GM18520 (cell line): ENCODE data around the gene FOXG1.

ENCODE experiments used
- ATAC-seq: cut with Tn5 transposase; IDR thresholded peaks from one replicate; pipeline ENCODE4 v1.9.1; 2021; ENCODE audit not compliant: unreplicated experiment

The FOXG1 gene

GRCh38 chr14:28774764-28775735, 8.5 kb downstream of the FOXG1 start:
- ATAC-seq = no peak

GRCh38 chr14:28776482-28777266, 10.1 kb downstream of the FOXG1 start:
- no peak for ATAC-seq

- ATAC-seq = no peak
Measured at GRCh38 chr14:28777471-28778137, 11.0 kb downstream of the FOXG1 start.

- ATAC-seq = no peak
Measured at GRCh38 chr14:28778138-28779117, 11.8 kb downstream of the FOXG1 start.

- ATAC-seq = no peak
Measured at GRCh38 chr14:28779456-28779855, 12.9 kb downstream of the FOXG1 start.

- ATAC-seq = no peak
Measured at GRCh38 chr14:28780843-28781820, 14.5 kb downstream of the FOXG1 start.

GRCh38 chr14:28782301-28782700, 15.7 kb downstream of the FOXG1 start:
- no peak for ATAC-seq

- ATAC-seq = no peak
Measured at GRCh38 chr14:28783664-28784063, 17.1 kb downstream of the FOXG1 start.

- no peak for ATAC-seq
Measured at GRCh38 chr14:28784096-28785048, 17.8 kb downstream of the FOXG1 start.

GRCh38 chr14:28785096-28785952, 18.7 kb downstream of the FOXG1 start:
- ATAC-seq = no peak

- no peak for ATAC-seq
Measured at GRCh38 chr14:28807518-28807917, 40.9 kb downstream of the FOXG1 start.

- ATAC-seq = no peak
Measured at GRCh38 chr14:28813810-28814209, 47.2 kb downstream of the FOXG1 start.
